Activated CD4-positive, alpha-beta T cell treated with anti-CD3 and anti-CD28 coated beads for 24 hours (primary cell): ENCODE data around the gene MARCHF2.

Experiments
- DNase-seq, 2 donors: peaks; one replicate each; pipeline ENCODE4 v3.0.0-alpha.2; 2020; ENCODE audit warnings: low read depth in 2 of 2

Gene MARCHF2

GRCh38 chr19:8477889-8478288 lies 64.8 kb downstream of the MARCHF2 start:
- DNase-seq, result no peak

GRCh38 chr19:8478598-8478997 lies 65.5 kb downstream of the MARCHF2 start:
- DNase-seq, result no peak

- DNase-seq, result no peak
Measured at GRCh38 chr19:8481201-8481600, 68.1 kb downstream of the MARCHF2 start.

- DNase-seq, result no peak
Measured at GRCh38 chr19:8481616-8482015, 68.5 kb downstream of the MARCHF2 start.

- no peak for DNase-seq
Measured at GRCh38 chr19:8482696-8483095, 69.6 kb downstream of the MARCHF2 start.

- no peak for DNase-seq
Measured at GRCh38 chr19:8483165-8483564, 70.1 kb downstream of the MARCHF2 start.

GRCh38 chr19:8484331-8484894 lies 71.3 kb downstream of the MARCHF2 start:
- no peak for DNase-seq

GRCh38 chr19:8485561-8486371 lies 72.7 kb downstream of the MARCHF2 start:
- no peak for DNase-seq

- DNase-seq, result no peak
Measured at GRCh38 chr19:8486661-8487136, 73.6 kb downstream of the MARCHF2 start.

- DNase-seq, result peak in 1 of 2 donors; percentile 49
Measured at GRCh38 chr19:8487137-8487851, 74.2 kb downstream of the MARCHF2 start.

- no peak for DNase-seq
Measured at GRCh38 chr19:8488365-8488764, 75.3 kb downstream of the MARCHF2 start.
